Calu3 (cell line): ENCODE results near the gene GRPEL2. TPM values are rescaled to one million over a fixed set of nuclear protein-coding genes. Genes with fewer than 3 reads are reported as not detected.

ENCODE experiments used
- BruUV-seq: library from RNA; stranded (reverse); fragments of 400-500 nt; replicated peaks from 2 replicates; lab custom pipeline; 2021; lab: Mats Ljungman, UMichigan
- CTCF ChIA-PET: fragments of 300-600 bp; sonication (Branson Sonifier 250); formaldehyde crosslinking; loops from one replicate; lab custom pipeline; 2022; ENCODE audit warnings: antibody characterized with exemption; lab: Charles Lee
- DNase-seq: peaks from one replicate; pipeline ENCODE4 v3.0.0; 2022
- H3K27ac Mint-ChIP-seq: one replicate; pipeline ENCODE4 v1.8.0; 2022; ENCODE audit warnings: mixed read lengths; ENCODE audit not compliant: unreplicated experiment
- H3K27me3 Mint-ChIP-seq: one replicate; pipeline ENCODE4 v1.8.0; 2022; ENCODE audit warnings: mixed read lengths; ENCODE audit not compliant: unreplicated experiment
- H3K36me3 Mint-ChIP-seq: one replicate; pipeline ENCODE4 v1.8.0; 2022; ENCODE audit warnings: mild to moderate bottlenecking, moderate library complexity, mixed read lengths; ENCODE audit not compliant: insufficient read depth, unreplicated experiment
- H3K4me1 Mint-ChIP-seq: one replicate; pipeline ENCODE4 v1.8.0; 2022; ENCODE audit warnings: mild to moderate bottlenecking, low read depth, mixed read lengths; ENCODE audit not compliant: unreplicated experiment
- H3K4me3 Mint-ChIP-seq: one replicate; pipeline ENCODE4 v1.8.0; 2022; ENCODE audit warnings: mild to moderate bottlenecking, low read depth, moderate library complexity, mixed read lengths; ENCODE audit not compliant: unreplicated experiment
- H3K9me3 Mint-ChIP-seq: one replicate; pipeline ENCODE4 v1.8.0; 2022; ENCODE audit warnings: low read depth, mixed read lengths; ENCODE audit not compliant: unreplicated experiment
- intact Hi-C: fragments of 100-400 bp; cut with micrococcal nuclease; formaldehyde crosslinking; loops from one replicate; pipeline ENCODE4 v1.10.0; 2022; ENCODE audit not compliant: unreplicated experiment
- total RNA-seq: library from RNA; stranded (reverse); gene quantifications from 2 replicates; pipeline ENCODE4 v1.2.3, GENCODE V29; 2022
- TF ChIP-seq, protein P1 (sequence below): fragments of 200-600 bp; IDR thresholded peaks from one replicate; pipeline ENCODE4 v1.8.0; 2022; ENCODE audit warnings: antibody characterized with exemption; ENCODE audit not compliant: unreplicated experiment

GRPEL2 gene
- total RNA-seq, 1 experiment from 2014 or later: 28.2 TPM

DNA sequence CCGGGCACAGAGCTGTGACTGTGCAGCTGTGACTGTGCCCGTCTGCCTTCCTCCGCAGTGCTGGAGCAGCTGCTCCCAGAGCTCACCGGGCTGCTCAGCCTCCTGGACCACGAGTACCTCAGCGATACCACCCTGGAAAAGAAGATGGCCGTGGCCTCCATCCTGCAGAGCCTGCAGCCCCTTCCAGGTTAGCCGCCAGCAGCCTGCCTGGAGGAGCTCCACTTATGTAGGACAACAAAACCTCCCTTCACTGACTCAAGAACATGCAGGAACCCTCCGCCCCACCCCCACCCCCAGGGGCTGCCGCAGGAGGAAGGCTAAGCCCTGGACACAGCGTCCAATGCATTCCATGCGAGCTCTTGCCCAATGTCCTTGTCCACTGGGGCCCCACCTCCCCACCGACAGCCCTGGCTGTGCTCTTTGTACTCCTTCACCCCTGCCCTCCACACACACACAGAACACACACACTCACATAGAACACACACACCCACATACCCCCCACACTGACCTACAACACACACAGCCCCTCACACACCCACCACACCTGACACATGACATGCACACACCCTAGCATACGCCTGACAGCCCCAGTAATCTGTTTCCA, 45.7 kb upstream of the GRPEL2 start:
- CTCF ChIA-PET: interaction anchor here (0.6 to 1.4 kb wide), 2 partner anchors 8 to 18 kb away, joined by 3 read pairs; no protein-coding TSS in a partner anchor

DNA sequence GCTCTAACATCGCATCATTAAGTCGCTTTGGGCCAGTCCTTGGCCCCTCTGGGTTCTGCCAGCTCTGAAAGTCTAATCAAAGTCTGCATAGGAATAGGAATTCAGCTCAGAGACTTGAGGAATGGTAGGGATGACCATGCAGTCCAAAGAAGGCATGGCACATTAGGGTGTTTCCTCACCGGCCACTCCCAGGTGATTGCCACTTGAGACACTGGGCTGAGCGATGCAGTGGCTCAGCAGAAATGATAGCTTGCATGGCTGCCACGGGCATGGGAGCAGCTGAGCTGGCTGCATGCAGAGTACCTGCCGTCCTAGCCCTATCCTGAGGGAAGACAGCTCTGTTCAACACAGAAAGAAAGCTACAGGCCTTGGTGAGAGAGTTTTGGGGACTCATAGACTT, 44.9 kb upstream of the GRPEL2 start:
- H3K36me3 Mint-ChIP-seq: no peaks in the 10 kb centered on the region
- CTCF ChIA-PET: interaction anchor here (1.1 kb wide), 1 partner anchor 67 kb away, joined by 3 read pairs; no protein-coding TSS in a partner anchor
- H3K4me3 Mint-ChIP-seq: no peak overlapping the region
- DNase-seq: no peak
- no peaks in the 10 kb centered on the region for H3K27me3 Mint-ChIP-seq
- H3K27ac Mint-ChIP-seq: no peak overlapping the region
- intact Hi-C loops: no loop called here
- TF ChIP-seq, protein P1, sequence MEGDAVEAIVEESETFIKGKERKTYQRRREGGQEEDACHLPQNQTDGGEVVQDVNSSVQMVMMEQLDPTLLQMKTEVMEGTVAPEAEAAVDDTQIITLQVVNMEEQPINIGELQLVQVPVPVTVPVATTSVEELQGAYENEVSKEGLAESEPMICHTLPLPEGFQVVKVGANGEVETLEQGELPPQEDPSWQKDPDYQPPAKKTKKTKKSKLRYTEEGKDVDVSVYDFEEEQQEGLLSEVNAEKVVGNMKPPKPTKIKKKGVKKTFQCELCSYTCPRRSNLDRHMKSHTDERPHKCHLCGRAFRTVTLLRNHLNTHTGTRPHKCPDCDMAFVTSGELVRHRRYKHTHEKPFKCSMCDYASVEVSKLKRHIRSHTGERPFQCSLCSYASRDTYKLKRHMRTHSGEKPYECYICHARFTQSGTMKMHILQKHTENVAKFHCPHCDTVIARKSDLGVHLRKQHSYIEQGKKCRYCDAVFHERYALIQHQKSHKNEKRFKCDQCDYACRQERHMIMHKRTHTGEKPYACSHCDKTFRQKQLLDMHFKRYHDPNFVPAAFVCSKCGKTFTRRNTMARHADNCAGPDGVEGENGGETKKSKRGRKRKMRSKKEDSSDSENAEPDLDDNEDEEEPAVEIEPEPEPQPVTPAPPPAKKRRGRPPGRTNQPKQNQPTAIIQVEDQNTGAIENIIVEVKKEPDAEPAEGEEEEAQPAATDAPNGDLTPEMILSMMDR: no peak
- H3K4me1 Mint-ChIP-seq: no peaks in the 10 kb centered on the region
- BruUV-seq: no TSS peak
- no peaks in the 10 kb centered on the region for H3K9me3 Mint-ChIP-seq

More for the DNA sequence above, 45.7 kb upstream of the GRPEL2 start:
- no peaks in the 10 kb centered on the region for H3K9me3 Mint-ChIP-seq
- intact Hi-C loops: no loop called here
- no peak for DNase-seq
- H3K36me3 Mint-ChIP-seq: no peaks in the 10 kb centered on the region
- H3K27me3 Mint-ChIP-seq: no peaks in the 10 kb centered on the region
- TF ChIP-seq, protein P1: no peak
- no TSS peak for BruUV-seq
- no peak overlapping the region for H3K27ac Mint-ChIP-seq
- H3K4me1 Mint-ChIP-seq: no peaks in the 10 kb centered on the region
- no peak overlapping the region for H3K4me3 Mint-ChIP-seq

DNA sequence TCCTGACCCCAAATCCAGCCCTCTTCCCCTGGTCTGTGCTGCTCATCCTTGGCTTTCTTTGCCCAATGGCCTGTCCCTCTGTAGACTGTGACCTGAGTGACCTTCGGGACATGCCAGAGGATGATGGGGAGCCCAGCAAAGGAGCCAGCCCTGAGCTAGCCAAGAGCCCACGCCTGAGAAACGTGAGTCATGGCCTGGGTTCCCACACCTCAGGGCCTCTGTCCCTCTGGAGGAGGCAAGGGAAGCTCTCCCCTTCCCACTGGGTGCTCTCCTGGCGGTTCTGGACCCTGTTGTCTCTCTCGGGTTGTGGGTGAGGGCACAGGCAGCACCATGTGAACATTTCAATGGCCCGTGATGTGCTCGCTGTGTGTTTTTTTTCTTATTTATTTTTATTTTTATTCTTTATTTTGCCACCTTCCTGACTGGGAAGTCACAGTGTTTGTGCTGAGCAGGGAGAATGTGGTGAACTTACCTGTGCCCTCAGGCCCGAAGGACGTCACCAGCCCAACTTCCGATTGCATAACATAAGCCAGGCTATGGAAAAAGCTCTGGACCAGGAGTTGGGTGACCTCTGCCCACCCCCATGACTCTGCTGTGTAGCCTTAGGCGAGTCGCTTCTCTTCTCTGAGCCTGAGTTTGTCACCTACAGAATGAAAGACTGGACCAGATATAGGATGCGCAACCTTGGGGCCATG, 44.1 kb upstream of the GRPEL2 start:
- Mint-ChIP-seq H3K9me3 (no peaks in the 10 kb centered on the region), H3K36me3 (no peaks in the 10 kb centered on the region), H3K4me3 (no peak overlapping the region), H3K4me1 (no peaks in the 10 kb centered on the region), H3K27me3 (no peaks in the 10 kb centered on the region), H3K27ac (no peak overlapping the region)
- DNase-seq: no peak
- TF ChIP-seq, protein P1: no peak
- CTCF ChIA-PET: interaction anchor here (0.6 to 1.1 kb wide), 2 partner anchors 66 to 276 kb away, joined by 3 to 5 read pairs; no protein-coding TSS in a partner anchor
- intact Hi-C loops: no loop called here
- no TSS peak for BruUV-seq

DNA sequence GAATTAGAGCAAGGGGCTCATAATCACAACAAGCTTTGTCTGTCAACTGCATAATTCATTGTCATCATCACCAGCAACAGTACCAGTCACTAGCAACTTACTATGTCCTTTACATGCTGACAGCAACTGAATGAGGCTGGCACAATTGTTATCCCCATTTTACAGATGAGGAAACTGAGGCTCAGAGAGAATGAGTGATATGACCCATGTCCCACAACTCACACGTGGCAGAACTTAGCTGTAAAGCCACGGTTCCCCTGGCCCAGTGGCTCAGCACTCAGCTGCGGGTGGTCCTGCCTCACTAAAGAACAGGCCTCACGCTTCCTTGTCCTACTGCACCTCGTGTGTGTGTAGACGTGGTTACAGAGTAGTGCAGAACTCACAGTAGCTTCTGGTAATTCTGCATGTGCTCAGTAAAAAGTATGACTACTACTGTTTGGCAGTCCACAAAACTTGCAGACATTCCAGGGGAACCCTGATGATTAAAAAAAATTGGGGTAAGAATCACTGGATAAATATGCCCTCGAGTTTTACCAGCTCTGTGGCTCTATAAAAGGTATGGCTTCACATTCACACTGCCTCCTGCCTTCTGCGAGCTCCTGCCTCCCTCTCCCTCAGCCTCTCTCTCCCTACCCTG, 43.4 kb upstream of the GRPEL2 start:
- H3K4me1 Mint-ChIP-seq: no peaks in the 10 kb centered on the region
- CTCF ChIA-PET: interaction anchor here (0.6 to 1.1 kb wide), 2 partner anchors 66 to 275 kb away, joined by 3 to 5 read pairs; no protein-coding TSS in a partner anchor
- no peaks in the 10 kb centered on the region for H3K36me3 Mint-ChIP-seq
- BruUV-seq: no TSS peak
- H3K27me3 Mint-ChIP-seq: no peaks in the 10 kb centered on the region
- DNase-seq: no peak
- intact Hi-C loops: no loop called here
- no peak overlapping the region for H3K27ac Mint-ChIP-seq
- H3K9me3 Mint-ChIP-seq: no peaks in the 10 kb centered on the region
- no peak overlapping the region for H3K4me3 Mint-ChIP-seq
- TF ChIP-seq, protein P1: no peak
